WERI-Rb-1 (cell line): ENCODE results near the gene TXNRD2.
A peak's percentile ranks its signal among the peaks of the same experiment; 100 is the strongest.

ENCODE experiments used
- DNase-seq: peaks from one replicate; pipeline ENCODE4 v3.0.0-alpha.2; 2020
- H3K27ac ChIP-seq: fragments of 250-450 bp; sonication (Bioruptor Pico); 2 replicates; pipeline ENCODE4 v1.5.1; 2020; ENCODE audit warnings: mild to moderate bottlenecking, moderate library complexity
- H3K27me3 ChIP-seq: fragments of 250-450 bp; sonication (Bioruptor Pico); 2 replicates; pipeline ENCODE4 v1.5.1; 2021; ENCODE audit warnings: mild to moderate bottlenecking, low read depth, moderate library complexity; ENCODE audit not compliant: insufficient read depth, severe bottlenecking
- H3K36me3 ChIP-seq: fragments of 250-450 bp; sonication (Bioruptor Pico); 2 replicates; pipeline ENCODE4 v1.5.1; 2020; ENCODE audit warnings: mild to moderate bottlenecking, moderate library complexity
- H3K4me3 ChIP-seq: 2 replicates; pipeline ENCODE4 v1.5.1; 2011; ENCODE audit warnings: low read depth, mild to moderate bottlenecking, control low read depth, low read length
- H3K9me3 ChIP-seq: fragments of 250-450 bp; sonication (Bioruptor Pico); 2 replicates; pipeline ENCODE4 v1.5.1; 2021; ENCODE audit warnings: mild to moderate bottlenecking, moderate library complexity; ENCODE audit not compliant: severe bottlenecking
- TF ChIP-seq, protein P1 (sequence below): IDR thresholded peaks from 2 replicates; pipeline ENCODE4 v1.5.1; 2011; ENCODE audit warnings: low read depth, mild to moderate bottlenecking, control low read depth, inconsistent platforms, low read length

The TXNRD2 gene

DNA sequence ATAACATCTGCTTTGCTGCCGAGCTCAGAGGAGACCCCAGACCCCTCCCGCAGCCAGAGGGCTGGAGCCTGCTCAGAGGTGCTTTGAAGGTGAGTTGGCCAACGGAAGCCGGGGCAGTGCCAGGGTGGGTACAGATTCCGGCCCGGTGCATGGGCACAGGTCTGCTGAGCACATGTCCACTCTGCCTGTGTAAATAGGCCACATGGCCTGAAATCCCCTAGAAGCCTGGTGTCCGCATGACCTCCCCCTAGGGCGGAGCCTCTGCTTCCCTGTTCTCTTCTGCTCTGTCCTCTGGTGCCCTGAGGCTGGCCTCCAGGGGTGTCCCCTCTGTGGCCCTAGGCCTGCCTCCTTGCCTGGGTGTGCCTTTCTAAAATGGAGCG is 19.6 kb upstream of the TXNRD2 start:
- no peak for DNase-seq
- TF ChIP-seq, protein P1, sequence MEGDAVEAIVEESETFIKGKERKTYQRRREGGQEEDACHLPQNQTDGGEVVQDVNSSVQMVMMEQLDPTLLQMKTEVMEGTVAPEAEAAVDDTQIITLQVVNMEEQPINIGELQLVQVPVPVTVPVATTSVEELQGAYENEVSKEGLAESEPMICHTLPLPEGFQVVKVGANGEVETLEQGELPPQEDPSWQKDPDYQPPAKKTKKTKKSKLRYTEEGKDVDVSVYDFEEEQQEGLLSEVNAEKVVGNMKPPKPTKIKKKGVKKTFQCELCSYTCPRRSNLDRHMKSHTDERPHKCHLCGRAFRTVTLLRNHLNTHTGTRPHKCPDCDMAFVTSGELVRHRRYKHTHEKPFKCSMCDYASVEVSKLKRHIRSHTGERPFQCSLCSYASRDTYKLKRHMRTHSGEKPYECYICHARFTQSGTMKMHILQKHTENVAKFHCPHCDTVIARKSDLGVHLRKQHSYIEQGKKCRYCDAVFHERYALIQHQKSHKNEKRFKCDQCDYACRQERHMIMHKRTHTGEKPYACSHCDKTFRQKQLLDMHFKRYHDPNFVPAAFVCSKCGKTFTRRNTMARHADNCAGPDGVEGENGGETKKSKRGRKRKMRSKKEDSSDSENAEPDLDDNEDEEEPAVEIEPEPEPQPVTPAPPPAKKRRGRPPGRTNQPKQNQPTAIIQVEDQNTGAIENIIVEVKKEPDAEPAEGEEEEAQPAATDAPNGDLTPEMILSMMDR = no peak
- Histone ChIP-seq H3K4me3 (no peak overlapping the region), H3K27me3 (no peaks in the 10 kb centered on the region), H3K36me3 (peaks cover 52% of the 10 kb centered on the region), H3K9me3 (no peaks in the 10 kb centered on the region), H3K27ac (no peak overlapping the region; the same call in 1 of the 2 replicates)

DNA sequence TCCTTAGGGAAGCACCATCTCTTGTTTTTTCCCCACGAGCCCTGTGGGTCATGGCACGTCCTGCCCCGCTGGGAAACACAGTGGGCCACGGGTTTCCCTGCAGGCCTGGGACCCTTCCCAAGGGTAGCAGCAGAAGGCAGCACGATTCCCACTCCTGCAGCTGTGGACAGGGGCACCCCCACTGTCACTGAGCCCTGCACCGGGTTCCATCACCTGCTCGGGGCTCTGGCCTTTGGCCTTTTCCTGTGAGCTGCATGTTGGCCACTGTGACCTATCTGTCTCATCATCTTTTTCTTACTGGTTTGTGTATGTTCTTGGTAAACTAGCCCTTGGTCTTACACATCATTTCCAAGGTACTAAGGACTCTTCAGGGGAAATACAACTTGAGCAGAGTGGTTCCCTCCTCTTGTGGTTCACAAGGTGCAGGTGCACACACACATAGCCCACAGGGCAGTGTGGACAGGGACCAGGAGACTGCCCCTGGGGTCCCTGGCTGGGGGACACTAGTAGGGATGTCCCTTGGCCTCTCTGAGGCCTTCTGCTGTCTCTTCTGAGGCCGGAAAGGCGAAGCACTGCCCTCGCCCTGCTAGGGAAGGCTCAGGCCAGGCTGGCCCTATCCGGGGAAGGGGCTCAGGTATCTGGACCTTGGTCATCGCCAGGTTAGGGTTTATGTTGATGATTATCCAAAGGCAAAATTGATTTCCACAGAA is 19.0 kb upstream of the TXNRD2 start:
- H3K27ac ChIP-seq = no peak overlapping the region; the same call in 1 of the 2 replicates
- H3K9me3 ChIP-seq = no peaks in the 10 kb centered on the region
- H3K27me3 ChIP-seq = no peaks in the 10 kb centered on the region
- TF ChIP-seq, protein P1 = no peak
- DNase-seq = no peak
- H3K4me3 ChIP-seq = no peak overlapping the region
- H3K36me3 ChIP-seq = peaks cover 48% of the 10 kb centered on the region

DNA sequence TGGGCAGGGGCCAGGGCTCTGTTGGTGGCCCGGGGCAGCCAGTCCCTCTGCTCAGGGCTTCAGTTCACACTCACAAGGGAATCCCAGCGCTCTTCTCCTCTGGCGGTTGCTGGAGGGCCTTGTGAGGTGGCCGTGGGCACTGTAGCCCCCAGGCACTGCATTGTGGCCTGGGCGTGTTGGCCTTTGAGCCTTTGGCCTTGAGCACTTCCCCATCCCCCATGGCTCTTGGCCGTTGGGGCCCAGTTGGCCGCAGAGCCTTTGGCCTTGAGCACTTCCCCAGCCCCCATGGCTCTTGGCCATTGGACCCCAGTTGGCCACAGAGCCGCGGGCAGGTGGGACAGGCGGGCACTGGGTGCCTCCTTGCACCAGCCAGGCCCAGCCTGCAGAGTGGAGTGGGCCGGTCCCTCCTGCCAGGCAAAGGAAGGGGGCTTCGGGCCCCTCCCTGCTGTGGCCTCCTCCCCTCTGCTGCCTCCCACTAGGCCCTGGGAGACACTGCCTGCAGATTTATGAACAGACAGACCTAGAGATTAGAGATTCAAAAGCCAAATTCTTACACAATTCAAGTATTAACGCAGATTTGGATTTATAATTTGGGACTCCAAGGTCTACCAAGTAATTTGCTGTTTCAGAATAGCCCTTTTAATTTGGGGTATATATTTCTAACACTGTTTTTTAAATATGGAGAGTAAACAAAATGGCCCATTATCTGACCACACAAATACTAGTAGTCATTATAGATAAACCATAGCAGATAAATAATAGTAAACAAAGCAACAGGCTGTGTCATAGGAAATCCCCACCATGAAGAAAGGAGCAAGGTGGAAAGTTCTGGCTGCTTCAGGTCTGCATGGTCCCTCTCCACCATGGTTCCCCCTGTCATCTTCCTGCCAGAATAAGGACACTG is 18.2 kb upstream of the TXNRD2 start:
- H3K27me3 ChIP-seq = no peaks in the 10 kb centered on the region
- no peaks in the 10 kb centered on the region for H3K9me3 ChIP-seq
- H3K36me3 ChIP-seq = peaks cover 45% of the 10 kb centered on the region
- DNase-seq = no peak
- TF ChIP-seq, protein P1 = no peak
- no peak overlapping the region for H3K4me3 ChIP-seq
- no peak overlapping the region for H3K27ac ChIP-seq

DNA sequence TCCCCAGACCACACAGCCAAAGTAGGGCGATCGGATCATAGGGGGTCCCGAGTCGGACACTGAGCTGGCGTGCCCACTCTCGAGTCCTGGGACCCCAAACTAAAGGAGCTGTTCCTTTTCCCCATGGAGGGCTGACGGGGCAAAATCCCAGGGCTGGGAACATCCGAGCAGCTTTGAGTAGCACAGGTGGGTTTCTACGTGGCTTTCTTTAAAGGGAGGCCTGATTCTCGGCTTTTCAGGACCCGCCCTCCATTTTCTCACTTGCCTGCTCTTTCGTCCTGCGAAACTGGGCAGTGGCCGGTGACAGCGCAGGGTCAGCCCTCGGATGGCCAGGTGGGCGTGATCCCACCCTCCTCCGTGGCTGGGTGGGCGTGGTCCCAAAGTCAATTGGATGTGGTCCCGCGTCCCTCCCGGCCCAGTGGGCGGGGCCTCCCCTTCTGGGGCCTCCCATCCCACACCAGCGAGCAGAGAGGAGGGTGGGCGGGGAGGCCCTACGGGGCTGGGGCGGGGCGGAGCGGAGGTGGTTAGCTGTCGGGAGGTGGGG is 17.5 kb upstream of the TXNRD2 start:
- 0 out of 2 replicates have a peak overlapping the region, but pooled peaks have one; percentile 33 for H3K27ac ChIP-seq
- peaks cover 38% of the 10 kb centered on the region for H3K36me3 ChIP-seq
- no peaks in the 10 kb centered on the region for H3K27me3 ChIP-seq
- H3K9me3 ChIP-seq = no peaks in the 10 kb centered on the region
- DNase-seq = peak; percentile 62
- no peak overlapping the region for H3K4me3 ChIP-seq
- TF ChIP-seq, protein P1 = no peak

DNA sequence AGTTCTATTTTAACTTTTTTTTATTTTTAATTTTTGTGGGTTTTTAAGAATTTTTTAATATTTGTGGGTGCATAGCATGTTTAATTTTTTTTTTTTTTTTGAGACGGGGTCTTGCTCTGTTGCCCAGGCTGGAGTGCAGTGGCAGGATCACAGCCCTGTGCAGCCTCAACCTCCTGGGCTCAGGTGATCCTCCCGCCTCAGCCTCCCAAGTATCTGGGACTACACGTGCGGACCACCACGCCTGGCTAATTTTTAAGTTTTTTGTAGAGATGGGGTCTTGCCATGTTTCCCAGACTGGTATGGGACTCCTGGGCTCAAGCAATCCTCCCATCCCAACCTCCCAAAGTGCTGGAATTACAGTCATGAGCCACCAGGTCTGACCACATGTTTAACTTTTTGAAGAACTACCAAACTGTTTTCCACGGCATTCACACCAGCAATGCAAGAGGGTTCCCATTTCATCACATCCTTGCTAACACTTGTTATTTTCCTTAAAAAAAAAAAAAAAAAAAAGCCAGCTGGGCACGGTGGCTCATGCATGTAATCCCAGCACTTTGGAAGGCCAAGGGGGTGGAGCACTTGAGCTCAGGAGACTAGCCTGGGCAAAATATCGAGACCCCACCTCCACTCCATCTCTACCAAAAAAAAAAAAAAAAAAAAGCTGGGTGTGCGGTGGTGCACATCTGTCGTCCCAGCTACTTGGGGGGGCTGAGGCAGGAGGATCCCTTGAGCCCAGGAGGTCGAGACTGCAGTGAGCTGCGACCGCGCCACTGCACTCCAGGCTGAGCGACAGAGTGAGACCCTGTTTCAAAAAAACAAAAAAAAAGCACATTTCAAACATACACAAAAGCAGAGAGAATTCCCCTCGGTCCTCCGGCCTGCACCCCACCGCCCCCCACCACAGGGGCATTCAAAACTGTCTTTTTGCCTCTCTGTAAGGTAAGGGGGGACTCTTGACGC is 16.7 kb upstream of the TXNRD2 start:
- no peak for DNase-seq
- TF ChIP-seq, protein P1 = no peak
- no peak overlapping the region for H3K4me3 ChIP-seq
- 0 out of 2 replicates have a peak overlapping the region, but pooled peaks have one; percentile 33 for H3K27ac ChIP-seq
- peaks cover 31% of the 10 kb centered on the region for H3K36me3 ChIP-seq
- no peaks in the 10 kb centered on the region for H3K27me3 ChIP-seq
- H3K9me3 ChIP-seq = no peaks in the 10 kb centered on the region
